ENCODE results near the gene SDK1.

Gene SDK1

DNA sequence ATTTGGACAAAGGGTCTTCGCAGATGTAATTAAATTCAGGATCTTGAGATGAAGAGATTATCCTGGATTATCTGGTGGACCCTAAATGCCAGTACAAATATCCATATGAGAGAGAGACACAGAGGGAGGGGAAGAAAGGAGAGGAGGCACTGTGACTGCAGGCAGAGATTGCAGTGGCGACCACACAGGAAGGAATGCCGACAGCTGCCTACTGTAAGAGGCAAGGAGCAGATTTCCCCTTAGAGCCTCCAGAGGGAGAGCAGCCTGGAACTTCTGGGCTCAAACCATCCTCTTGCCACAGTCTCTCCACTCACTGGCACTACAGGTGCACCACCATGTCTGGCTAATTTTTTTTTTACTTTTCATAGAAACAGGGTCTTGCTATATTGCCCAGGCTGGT lies 152.3 kb downstream of the SDK1 start:
- DNase-seq (ENCODE audit: low spot score) = no peak
- TF ChIP-seq, protein P1, sequence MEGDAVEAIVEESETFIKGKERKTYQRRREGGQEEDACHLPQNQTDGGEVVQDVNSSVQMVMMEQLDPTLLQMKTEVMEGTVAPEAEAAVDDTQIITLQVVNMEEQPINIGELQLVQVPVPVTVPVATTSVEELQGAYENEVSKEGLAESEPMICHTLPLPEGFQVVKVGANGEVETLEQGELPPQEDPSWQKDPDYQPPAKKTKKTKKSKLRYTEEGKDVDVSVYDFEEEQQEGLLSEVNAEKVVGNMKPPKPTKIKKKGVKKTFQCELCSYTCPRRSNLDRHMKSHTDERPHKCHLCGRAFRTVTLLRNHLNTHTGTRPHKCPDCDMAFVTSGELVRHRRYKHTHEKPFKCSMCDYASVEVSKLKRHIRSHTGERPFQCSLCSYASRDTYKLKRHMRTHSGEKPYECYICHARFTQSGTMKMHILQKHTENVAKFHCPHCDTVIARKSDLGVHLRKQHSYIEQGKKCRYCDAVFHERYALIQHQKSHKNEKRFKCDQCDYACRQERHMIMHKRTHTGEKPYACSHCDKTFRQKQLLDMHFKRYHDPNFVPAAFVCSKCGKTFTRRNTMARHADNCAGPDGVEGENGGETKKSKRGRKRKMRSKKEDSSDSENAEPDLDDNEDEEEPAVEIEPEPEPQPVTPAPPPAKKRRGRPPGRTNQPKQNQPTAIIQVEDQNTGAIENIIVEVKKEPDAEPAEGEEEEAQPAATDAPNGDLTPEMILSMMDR (IDR thresholded peaks at IDR 0.05; ENCODE audit: extremely low read depth, missing control alignments) = no peak

DNA sequence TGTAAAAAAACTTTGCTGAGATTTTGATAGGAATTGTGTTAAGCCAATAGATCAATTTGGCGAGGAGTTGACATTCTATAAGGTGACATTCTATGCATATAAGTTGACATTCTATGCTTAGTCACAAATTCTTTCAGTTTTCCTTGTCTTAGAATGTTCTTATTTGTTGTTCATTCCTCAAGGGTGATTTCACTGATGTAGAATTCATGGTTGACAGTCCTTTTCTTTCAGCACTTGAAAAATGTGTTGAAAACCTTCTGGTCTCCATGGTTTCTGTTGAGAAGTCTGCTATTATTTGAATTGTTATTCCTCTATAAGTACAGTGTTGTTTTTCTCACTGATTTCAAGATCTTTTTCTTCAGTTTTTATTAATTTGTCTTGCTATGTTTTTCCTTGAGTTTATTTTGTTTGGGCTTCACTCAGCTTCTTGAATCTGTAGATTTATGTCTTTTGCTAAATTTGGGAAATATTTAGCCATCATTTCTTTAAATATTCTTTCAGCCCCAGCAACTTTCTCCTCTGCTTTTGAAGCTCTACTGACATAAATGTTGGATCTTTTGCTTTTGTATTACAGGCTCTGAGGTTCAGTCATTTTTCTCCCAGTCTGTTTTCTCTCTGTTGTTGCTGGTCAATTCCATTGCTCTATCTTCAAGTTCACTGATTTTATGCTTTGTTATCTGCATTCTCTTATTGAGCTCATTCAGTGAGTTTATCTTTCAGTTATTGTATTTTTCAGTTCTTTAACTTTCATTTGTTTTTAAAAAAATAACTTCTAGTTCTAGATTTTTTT lies 154.9 kb downstream of the SDK1 start:
- TF ChIP-seq, protein P1 (IDR thresholded peaks at IDR 0.05; ENCODE audit: extremely low read depth, missing control alignments) = no peak
- DNase-seq (ENCODE audit: low spot score) = no peak

DNA sequence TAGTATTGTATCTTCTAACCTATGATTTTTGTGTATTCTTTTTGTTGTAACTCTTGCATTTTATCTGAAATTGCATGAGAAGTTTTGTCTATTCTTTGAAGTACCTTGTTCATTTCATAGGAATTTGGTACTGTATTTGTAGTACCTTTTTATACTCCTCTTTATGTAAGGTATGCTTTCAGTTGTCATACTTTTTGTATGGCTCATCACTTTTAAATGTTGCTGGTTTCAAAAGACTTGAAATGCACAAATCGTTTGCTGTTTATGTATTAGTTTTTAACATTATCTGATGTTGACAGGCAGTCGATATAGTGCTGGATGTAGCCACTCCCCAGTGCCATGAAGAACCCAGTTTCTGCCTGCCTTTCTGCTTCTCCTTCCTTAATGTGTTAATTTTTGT lies 158.1 kb downstream of the SDK1 start:
- DNase-seq (ENCODE audit: low spot score) = no peak
- TF ChIP-seq, protein P1 (IDR thresholded peaks at IDR 0.05; ENCODE audit: extremely low read depth, missing control alignments) = no peak

DNA sequence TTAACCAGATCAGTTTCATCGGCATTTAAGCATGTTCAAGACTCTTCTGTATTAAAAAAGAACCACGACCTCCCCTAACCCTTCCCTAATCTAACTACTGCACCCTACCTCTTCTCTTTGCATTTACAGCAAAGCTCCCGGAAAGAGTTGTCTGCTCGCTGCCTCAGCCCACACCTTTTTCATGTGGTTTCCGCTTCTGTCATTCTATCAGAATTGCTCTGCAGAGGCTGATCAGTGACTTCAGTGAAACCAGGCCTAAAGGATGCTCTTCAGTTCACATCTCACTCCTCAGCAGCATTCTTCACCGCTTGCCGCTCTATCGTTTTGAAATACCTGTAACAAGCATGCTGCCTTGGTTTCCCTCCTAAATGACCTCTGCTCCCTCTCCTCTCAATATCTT lies 160.9 kb downstream of the SDK1 start:
- DNase-seq (ENCODE audit: low spot score) = no peak
- TF ChIP-seq, protein P1 (IDR thresholded peaks at IDR 0.05; ENCODE audit: extremely low read depth, missing control alignments) = no peak

DNA sequence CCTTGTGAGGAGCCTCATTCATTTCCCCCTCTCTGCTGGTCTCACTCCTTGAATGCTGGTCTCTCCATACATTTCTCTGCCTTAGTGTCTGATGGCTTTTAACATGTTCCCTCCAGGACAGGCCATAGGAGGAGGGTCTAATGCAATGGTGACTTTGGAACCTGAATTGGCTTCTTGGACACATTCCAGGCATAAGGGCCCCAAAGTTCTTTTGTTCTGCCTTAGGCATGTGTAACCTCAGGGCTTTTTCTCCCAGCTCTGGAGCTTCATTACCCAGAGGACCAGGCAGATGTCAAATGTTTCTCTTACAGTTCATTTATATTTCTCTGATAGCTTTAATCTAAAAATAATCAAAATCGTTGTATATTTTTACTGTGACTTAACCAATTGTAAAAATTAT lies 162.6 kb downstream of the SDK1 start:
- DNase-seq (ENCODE audit: low spot score) = no peak

DNA sequence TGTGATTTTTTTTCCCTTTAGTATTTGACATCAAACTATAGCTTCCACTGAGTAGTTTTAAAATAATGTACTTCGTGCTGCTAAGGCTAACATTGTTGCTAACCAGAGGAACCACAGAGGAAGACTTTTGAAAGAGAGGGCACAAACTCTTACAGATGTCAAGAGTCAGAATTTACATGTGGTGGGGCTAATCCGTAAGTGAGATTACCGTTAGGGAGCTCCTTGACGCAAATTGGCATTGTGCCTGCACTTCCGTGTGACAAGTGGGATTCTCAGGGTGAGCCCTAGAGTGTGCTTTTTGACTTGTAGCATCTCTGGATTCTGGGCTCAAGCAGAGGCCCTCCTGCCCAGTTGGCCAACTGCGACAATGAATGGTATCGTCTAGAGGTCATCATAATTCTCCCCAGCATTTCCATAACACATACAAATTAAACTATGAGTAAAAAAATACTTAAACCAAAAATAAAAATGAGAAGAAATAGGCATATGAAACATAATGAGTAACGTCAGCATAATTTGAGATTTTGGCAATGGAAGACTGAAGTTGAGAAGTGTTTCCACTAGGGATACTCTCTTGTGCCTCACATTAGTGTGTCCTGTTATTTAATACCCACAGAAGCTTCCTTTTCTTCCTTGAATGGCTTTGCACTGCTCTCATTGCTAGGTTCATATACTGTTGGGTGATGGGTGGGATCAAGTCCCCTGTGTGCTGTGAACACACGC lies 164.0 kb downstream of the SDK1 start:
- no peak for DNase-seq (ENCODE audit: low spot score)
- TF ChIP-seq, protein P1 (IDR thresholded peaks at IDR 0.05; ENCODE audit: extremely low read depth, missing control alignments) = no peak

More for the DNA sequence above, 162.6 kb downstream of the SDK1 start:
- TF ChIP-seq, protein P1 (IDR thresholded peaks at IDR 0.05; ENCODE audit: extremely low read depth, missing control alignments) = no peak

DNA sequence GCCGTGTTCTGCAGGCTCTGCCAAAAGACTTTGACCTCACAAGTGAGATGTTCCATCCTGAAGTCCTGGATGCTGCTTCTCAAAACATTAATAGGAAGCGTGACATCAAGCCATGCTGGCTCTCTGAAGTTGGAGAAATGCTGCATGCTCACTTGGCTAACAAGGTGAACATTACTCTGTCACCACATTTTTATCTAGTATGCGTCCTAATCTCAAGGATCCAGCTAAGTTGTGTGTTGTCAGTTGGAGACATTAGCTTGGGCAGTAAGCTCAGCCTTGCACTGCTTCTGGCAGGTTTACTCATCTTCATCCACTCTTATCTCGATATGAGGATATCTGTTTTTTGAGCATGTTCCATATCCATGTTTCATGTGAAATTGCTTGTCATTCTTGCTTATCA lies 165.2 kb downstream of the SDK1 start:
- no peak for DNase-seq (ENCODE audit: low spot score)
- TF ChIP-seq, protein P1 (IDR thresholded peaks at IDR 0.05; ENCODE audit: extremely low read depth, missing control alignments) = no peak

All from GM20000 (cell line).